GM18873 (cell line): Measurements from ENCODE around the gene MYLIP.

Source experiments
- ATAC-seq: cut with Tn5 transposase; IDR thresholded peaks from one replicate; pipeline ENCODE4 v1.9.1; 2021; ENCODE audit warnings: mild to moderate bottlenecking, moderate library complexity, moderate number of reproducible peaks; ENCODE audit not compliant: unreplicated experiment, low FRiP score

MYLIP gene

GRCh38 chr6:16106991-16107787 lies 21.7 kb upstream of the MYLIP start:
- no peak for ATAC-seq

- ATAC-seq, result no peak
Measured at GRCh38 chr6:16108419-16108818, 20.5 kb upstream of the MYLIP start.

GRCh38 chr6:16108921-16109658 lies 19.8 kb upstream of the MYLIP start:
- no peak for ATAC-seq

GRCh38 chr6:16109659-16110305 lies 19.1 kb upstream of the MYLIP start:
- no peak for ATAC-seq

GRCh38 chr6:16118825-16119224 lies 10.1 kb upstream of the MYLIP start:
- ATAC-seq, result no peak

GRCh38 chr6:16121339-16121738 lies 7.5 kb upstream of the MYLIP start:
- ATAC-seq, result no peak

GRCh38 chr6:16122197-16122596 lies 6.7 kb upstream of the MYLIP start:
- ATAC-seq, result no peak

GRCh38 chr6:16124198-16125180 lies 4.4 kb upstream of the MYLIP start:
- ATAC-seq, result no peak

- no peak for ATAC-seq
Measured at GRCh38 chr6:16126056-16126455, 2.8 kb upstream of the MYLIP start.

- ATAC-seq, result no peak
Measured at GRCh38 chr6:16126861-16127260, 2.0 kb upstream of the MYLIP start.

- ATAC-seq, result no peak
Measured at GRCh38 chr6:16127471-16127870, 1.4 kb upstream of the MYLIP start.

GRCh38 chr6:16129623-16130401 lies 926 bp downstream of the MYLIP start:
- no peak for ATAC-seq

- ATAC-seq, result peak; percentile 0
Measured at GRCh38 chr6:16130437-16130891, 1.6 kb downstream of the MYLIP start.

GRCh38 chr6:16130932-16131387 lies 2.1 kb downstream of the MYLIP start:
- ATAC-seq, result peak; percentile 70

- no peak for ATAC-seq
Measured at GRCh38 chr6:16132909-16133308, 4.0 kb downstream of the MYLIP start.

- no peak for ATAC-seq
Measured at GRCh38 chr6:16134430-16134829, 5.5 kb downstream of the MYLIP start.

- ATAC-seq, result no peak
Measured at GRCh38 chr6:16135066-16135465, 6.2 kb downstream of the MYLIP start.

GRCh38 chr6:16136091-16136490 lies 7.2 kb downstream of the MYLIP start:
- no peak for ATAC-seq
